ENCODE measurements around the gene TXK. TPM values are rescaled to one million over a fixed set of nuclear protein-coding genes. Genes with fewer than 3 reads are reported as not detected.

TXK gene
- total and polyA plus RNA-seq, 10 of the 15 experiments (the other 5 are each of a cell fraction or from before 2014, with no cell fraction given) = 0.44 to 2.9 (median 1.4) TPM

DNA sequence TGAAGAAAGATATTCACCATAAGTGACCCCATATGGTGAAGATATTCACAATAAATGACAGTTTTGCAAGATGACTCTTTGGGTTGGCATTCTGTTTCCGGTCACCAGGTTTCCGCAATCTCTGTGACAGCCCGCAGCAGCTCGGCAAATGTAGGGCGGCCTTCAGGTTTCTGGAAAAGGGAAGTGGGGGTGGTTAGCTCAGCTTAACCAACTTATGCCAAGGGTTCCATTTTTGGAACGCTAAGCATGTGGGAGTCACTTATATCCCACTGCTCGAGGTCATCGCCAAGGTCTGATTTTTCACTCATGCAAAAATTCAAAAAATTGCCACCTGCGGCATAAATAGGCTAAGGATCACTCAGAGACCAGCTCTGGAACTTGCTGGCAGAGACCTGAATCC lies 66.5 kb downstream of the TXK start:
- Histone ChIP-seq H2AFZ (ENCODE audit: control insufficient read depth, low read depth, low read length) (no peak overlapping the region), H3K4me3 (no peak overlapping the region), H3K79me2 (ENCODE audit: control insufficient read depth, insufficient read depth, low read length) (no peaks in the 10 kb centered on the region), H3K27me3 (replicated peaks in 1 of 2; ENCODE audit: control insufficient read depth in 2 of 2, insufficient read depth in 2 of 2, low read length in 1 of 2) (no peaks in the 10 kb centered on the region), H3K9ac (ENCODE audit: control insufficient read depth, insufficient read depth, low read length) (no peak overlapping the region), H3K9me3 (replicated peaks; ENCODE audit: control insufficient read depth, insufficient read depth, low read length) (peaks cover 4% of the 10 kb centered on the region; the same call in 2 of the 3 replicates), H3K4me1 (ENCODE audit: control insufficient read depth, insufficient read depth, low read length) (peaks cover 26% of the 10 kb centered on the region), H4K20me1 (ENCODE audit: control insufficient read depth, insufficient read depth) (no peaks in the 10 kb centered on the region), H3K4me2 (ENCODE audit: control insufficient read depth, insufficient read depth) (no peak overlapping the region), H3K27ac (ENCODE audit: control insufficient read depth, insufficient read depth) (no peak overlapping the region), H3K36me3 (ENCODE audit: control insufficient read depth in 2 of 2, insufficient read depth in 2 of 2, low read length in 1 of 2) (no peaks in the 10 kb centered on the region)
- RAD21 ChIA-PET (ENCODE audit: unreplicated experiment) = interaction anchor here (1.0 to 1.3 kb wide), 2 partner anchors 33 to 65 kb away, joined by 3 read pairs; no protein-coding TSS in a partner anchor
- FAIRE-seq = no peak
- no peak for ATAC-seq
- BruUV-seq (replicated peaks) = no TSS peak
- 95% methylated on average over 9 of the region's 9 CpGs for WGBS (ENCODE audit: insufficient coverage, insufficient replicate concordance, low lambda C conversion rate, missing lambda C conversion rate)
- CTCF ChIA-PET = interaction anchor here (0.7 to 1.7 kb wide), 2 partner anchors 20 to 34 kb away, joined by 3 to 4 read pairs; no protein-coding TSS in a partner anchor
- in situ Hi-C loops (cut with MboI) = no loop called here
- SMC1A ChIA-PET (ENCODE audit: uncharacterized antibody, unreplicated experiment) = interaction anchor here (1.0 to 1.7 kb wide), 4 partner anchors 8 to 33 kb away, joined by 3 to 9 read pairs (median 4); no protein-coding TSS in a partner anchor
- POLR2A ChIA-PET = no interaction called here
- no peak for DNase-seq (ENCODE audit: low read depth, low spot score)
- no peak for TF ChIP-seq HCFC1 (IDR thresholded peaks at IDR 0.05; ENCODE audit: low read length)
- TF ChIP-seq, protein P1, sequence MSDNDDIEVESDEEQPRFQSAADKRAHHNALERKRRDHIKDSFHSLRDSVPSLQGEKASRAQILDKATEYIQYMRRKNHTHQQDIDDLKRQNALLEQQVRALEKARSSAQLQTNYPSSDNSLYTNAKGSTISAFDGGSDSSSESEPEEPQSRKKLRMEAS (IDR thresholded peaks at IDR 0.05; ENCODE audit: low read depth, low read length) = no peak
- no peak for TF ChIP-seq SMAD1 (IDR thresholded peaks at IDR 0.05; ENCODE audit: low read depth, partially characterized antibody)
- intact Hi-C loops (cut with micrococcal nuclease; ENCODE audit: unreplicated experiment) = no loop called here

DNA sequence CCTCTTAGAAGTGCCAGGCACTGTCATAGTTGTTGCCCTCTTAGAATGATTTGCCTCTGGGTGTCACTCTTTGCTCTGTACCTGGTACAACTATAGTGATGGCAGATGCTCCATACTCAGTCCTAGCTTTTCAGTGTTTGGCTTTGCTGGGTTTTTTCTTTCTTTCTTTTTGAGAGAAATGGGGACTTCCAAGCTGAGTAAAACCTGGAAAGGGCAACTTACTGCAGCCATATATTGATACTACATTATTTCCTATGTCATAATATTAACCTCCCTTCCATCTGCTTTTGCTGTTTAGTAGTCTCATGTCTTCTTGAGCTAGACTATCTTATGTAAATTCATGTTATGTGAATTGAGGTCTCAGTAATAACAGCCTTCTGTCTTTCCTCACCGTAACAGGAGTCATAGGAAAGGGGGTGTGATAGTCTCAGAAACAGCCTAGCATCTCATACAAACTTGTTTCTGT lies 68.4 kb downstream of the TXK start:
- Histone ChIP-seq H3K27me3 (replicated peaks in 1 of 2; ENCODE audit: control insufficient read depth in 2 of 2, insufficient read depth in 2 of 2, low read length in 1 of 2) (no peaks in the 10 kb centered on the region), H3K9me3 (replicated peaks; ENCODE audit: control insufficient read depth, insufficient read depth, low read length) (peaks cover 4% of the 10 kb centered on the region; the same call in 2 of the 3 replicates), H3K9ac (ENCODE audit: control insufficient read depth, insufficient read depth, low read length) (no peak overlapping the region), H3K36me3 (ENCODE audit: control insufficient read depth in 2 of 2, insufficient read depth in 2 of 2, low read length in 1 of 2) (no peaks in the 10 kb centered on the region), H3K4me1 (ENCODE audit: control insufficient read depth, insufficient read depth, low read length) (peaks cover 26% of the 10 kb centered on the region), H3K79me2 (ENCODE audit: control insufficient read depth, insufficient read depth, low read length) (no peaks in the 10 kb centered on the region), H3K4me3 (no peak overlapping the region), H4K20me1 (ENCODE audit: control insufficient read depth, insufficient read depth) (no peaks in the 10 kb centered on the region), H2AFZ (ENCODE audit: control insufficient read depth, low read depth, low read length) (peak overlapping the region; percentile 23; the same call in 1 of the 2 replicates), H3K27ac (ENCODE audit: control insufficient read depth, insufficient read depth) (peak overlapping the region; percentile 24), H3K4me2 (ENCODE audit: control insufficient read depth, insufficient read depth) (peak overlapping the region; percentile 4; the same call in 1 of the 2 replicates)
- SMC1A ChIA-PET (ENCODE audit: uncharacterized antibody, unreplicated experiment) = interaction anchor here (1.0 to 2.6 kb wide), 7 partner anchors 14 to 44 kb away, joined by 3 to 10 read pairs (median 5); no protein-coding TSS in a partner anchor
- intact Hi-C loops (cut with micrococcal nuclease; ENCODE audit: unreplicated experiment) = no loop called here
- in situ Hi-C loops (cut with MboI) = no loop called here
- peak; percentile 40 for DNase-seq (ENCODE audit: low read depth, low spot score)
- 7% methylated on average over 1 of the region's 1 CpG for WGBS (ENCODE audit: insufficient coverage, insufficient replicate concordance, low lambda C conversion rate, missing lambda C conversion rate)
- RAD21 ChIA-PET (ENCODE audit: unreplicated experiment) = interaction anchor here (0.6 to 3.4 kb wide), 9 partner anchors 17 to 194 kb away, joined by 3 to 14 read pairs (median 3); no protein-coding TSS in a partner anchor
- ATAC-seq = peak; percentile 93
- CTCF ChIA-PET = interaction anchor here (0.7 to 1.7 kb wide), 9 partner anchors 12 to 225 kb away, joined by 3 to 5 read pairs (median 4); no protein-coding TSS in a partner anchor
- BruUV-seq (replicated peaks) = no TSS peak
- POLR2A ChIA-PET = interaction anchor here (1.7 kb wide), 1 partner anchor 18 kb away, joined by 6 read pairs; no protein-coding TSS in a partner anchor
- FAIRE-seq = peak; percentile 72
- TF ChIP-seq, protein P2, sequence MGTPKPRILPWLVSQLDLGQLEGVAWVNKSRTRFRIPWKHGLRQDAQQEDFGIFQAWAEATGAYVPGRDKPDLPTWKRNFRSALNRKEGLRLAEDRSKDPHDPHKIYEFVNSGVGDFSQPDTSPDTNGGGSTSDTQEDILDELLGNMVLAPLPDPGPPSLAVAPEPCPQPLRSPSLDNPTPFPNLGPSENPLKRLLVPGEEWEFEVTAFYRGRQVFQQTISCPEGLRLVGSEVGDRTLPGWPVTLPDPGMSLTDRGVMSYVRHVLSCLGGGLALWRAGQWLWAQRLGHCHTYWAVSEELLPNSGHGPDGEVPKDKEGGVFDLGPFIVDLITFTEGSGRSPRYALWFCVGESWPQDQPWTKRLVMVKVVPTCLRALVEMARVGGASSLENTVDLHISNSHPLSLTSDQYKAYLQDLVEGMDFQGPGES (IDR thresholded peaks at IDR 0.05) = no peak
- TF ChIP-seq EP300 (IDR thresholded peaks at IDR 0.05; ENCODE audit: borderline replicate concordance in 1 of 2, control insufficient read depth in 1 of 2, low read depth in 2 of 2, low read length in 2 of 2) (no peak), CREM (IDR thresholded peaks at IDR 0.05; ENCODE audit: low read depth) (peak; percentile 60; the same call in 1 of the 2 replicates), RELA (IDR thresholded peaks at IDR 0.05; ENCODE audit: borderline replicate concordance, partially characterized antibody) (no peak), NR2F1 (conservative IDR thresholded peaks at IDR 0.05) (no peak), NFYB (IDR thresholded peaks at IDR 0.05; ENCODE audit: insufficient read depth, low read depth, low read length) (no peak), SIN3A (IDR thresholded peaks at IDR 0.05; ENCODE audit: low read depth, low read length) (no peak), POLR2AphosphoS2 (IDR thresholded peaks at IDR 0.05; ENCODE audit: low read depth, low read length) (no peak), KAT2A (conservative IDR thresholded peaks at IDR 0.05; ENCODE audit: control insufficient read depth, low read depth, low read length) (no peak), NFXL1 (IDR thresholded peaks at IDR 0.05; ENCODE audit: borderline replicate concordance) (no peak)
- TF ChIP-seq, protein P3, sequence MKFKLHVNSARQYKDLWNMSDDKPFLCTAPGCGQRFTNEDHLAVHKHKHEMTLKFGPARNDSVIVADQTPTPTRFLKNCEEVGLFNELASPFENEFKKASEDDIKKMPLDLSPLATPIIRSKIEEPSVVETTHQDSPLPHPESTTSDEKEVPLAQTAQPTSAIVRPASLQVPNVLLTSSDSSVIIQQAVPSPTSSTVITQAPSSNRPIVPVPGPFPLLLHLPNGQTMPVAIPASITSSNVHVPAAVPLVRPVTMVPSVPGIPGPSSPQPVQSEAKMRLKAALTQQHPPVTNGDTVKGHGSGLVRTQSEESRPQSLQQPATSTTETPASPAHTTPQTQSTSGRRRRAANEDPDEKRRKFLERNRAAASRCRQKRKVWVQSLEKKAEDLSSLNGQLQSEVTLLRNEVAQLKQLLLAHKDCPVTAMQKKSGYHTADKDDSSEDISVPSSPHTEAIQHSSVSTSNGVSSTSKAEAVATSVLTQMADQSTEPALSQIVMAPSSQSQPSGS (IDR thresholded peaks at IDR 0.05; ENCODE audit: low read length) = peak; percentile 48; the same call in 1 of the 2 replicates

Measured in GM12878 (cell line).